ENCODE results near the gene C9orf43. TPM values are rescaled to one million over a fixed set of nuclear protein-coding genes. Genes with fewer than 3 reads are reported as not detected.
A peak's percentile ranks its signal among the peaks of the same experiment; 100 is the strongest.

Gene C9orf43
- total RNA-seq, 1 donor from 2014 or later: 0.64 TPM

GRCh38 chr9:113464286-113464660 lies 53.7 kb downstream of the C9orf43 start:
- no peak for DNase-seq (ENCODE audit: low read depth)

GRCh38 chr9:113465599-113466140 lies 55.1 kb downstream of the C9orf43 start:
- DNase-seq (ENCODE audit: low read depth): no peak

- DNase-seq (ENCODE audit: low read depth): no peak
Observed at GRCh38 chr9:113467183-113467582, 56.6 kb downstream of the C9orf43 start.

- peak; percentile 95 for DNase-seq (ENCODE audit: low read depth)
Observed at GRCh38 chr9:113468716-113469448, 58.3 kb downstream of the C9orf43 start.

GRCh38 chr9:113471143-113471542 lies 60.6 kb downstream of the C9orf43 start:
- DNase-seq (ENCODE audit: low read depth): no peak

- DNase-seq (ENCODE audit: low read depth): no peak
Observed at GRCh38 chr9:113471566-113471965, 61.0 kb downstream of the C9orf43 start.

GRCh38 chr9:113472199-113472598 lies 61.7 kb downstream of the C9orf43 start:
- no peak for DNase-seq (ENCODE audit: low read depth)

- DNase-seq (ENCODE audit: low read depth): no peak
Observed at GRCh38 chr9:113474360-113475028, 63.9 kb downstream of the C9orf43 start.

GRCh38 chr9:113475031-113475430 lies 64.5 kb downstream of the C9orf43 start:
- DNase-seq (ENCODE audit: low read depth): no peak

- no peak for DNase-seq (ENCODE audit: low read depth)
Observed at GRCh38 chr9:113475992-113476391, 65.4 kb downstream of the C9orf43 start.

- DNase-seq (ENCODE audit: low read depth): no peak
Observed at GRCh38 chr9:113476511-113476916, 66.0 kb downstream of the C9orf43 start.

- no peak for DNase-seq (ENCODE audit: low read depth)
Observed at GRCh38 chr9:113477058-113477457, 66.5 kb downstream of the C9orf43 start.

- no peak for DNase-seq (ENCODE audit: low read depth)
Observed at GRCh38 chr9:113477661-113478060, 67.1 kb downstream of the C9orf43 start.

- DNase-seq (ENCODE audit: low read depth): no peak
Observed at GRCh38 chr9:113479174-113479621, 68.7 kb downstream of the C9orf43 start.

Other genes starting within 250 kb of the C9orf43 start
- gene FKBP15, start 189.5 kb upstream of the C9orf43 start, total RNA-seq: 20.3 and 20.5 TPM in 2 replicates
- 12.0 and 13.6 TPM in 2 replicates for gene SLC31A1, start 189.2 kb upstream of the C9orf43 start, total RNA-seq
- 27.8 and 36.0 TPM in 2 replicates for gene CDC26, start 135.2 kb upstream of the C9orf43 start, total RNA-seq
- gene PRPF4, start 135.1 kb upstream of the C9orf43 start, total RNA-seq: 18.7 and 21.7 TPM in 2 replicates
- not detected in 2 replicates for gene RNF183, start 107.4 kb upstream of the C9orf43 start, total RNA-seq
- 0.83 and 1.4 TPM in 2 replicates for gene WDR31, start 70.5 kb upstream of the C9orf43 start, total RNA-seq
- not detected in 2 replicates for gene BSPRY, start 61.2 kb upstream of the C9orf43 start, total RNA-seq
- gene HDHD3, start 33.8 kb upstream of the C9orf43 start, total RNA-seq: 9.1 and 14.6 TPM in 2 replicates
- gene ALAD, start 9.5 kb upstream of the C9orf43 start, total RNA-seq: 16.0 and 24.5 TPM in 2 replicates
- gene POLE3, start 72 bp upstream of the C9orf43 start, total RNA-seq: 53.9 and 65.9 TPM in 2 replicates
- 70.9 and 110 TPM in 2 replicates for gene RGS3, start 53.0 kb downstream of the C9orf43 start, total RNA-seq